AG09309 (cell line): ENCODE results near the gene TSHZ1.
"Not testable (repeated sequence)": the region's sequence is repeated elsewhere in the genome, so short reads cannot be mapped to it uniquely, and the experiment has no call there.

ENCODE experiments used
- DNase-seq: peaks from one replicate; pipeline ENCODE4 v3.0.0-alpha.2; 2010; ENCODE audit warnings: low read depth
- H3K4me3 ChIP-seq: 2 replicates; pipeline ENCODE4 v1.5.1; 2011; ENCODE audit warnings: mild to moderate bottlenecking, low read depth, low read length, moderate library complexity; ENCODE audit not compliant: control insufficient read depth
- TF ChIP-seq, protein P1 (sequence below): IDR thresholded peaks from 2 replicates; pipeline ENCODE4 v1.5.1; 2011; ENCODE audit warnings: mild to moderate bottlenecking, low read depth, low read length, inconsistent platforms; ENCODE audit not compliant: insufficient read depth, control insufficient read depth; ENCODE audit errors: missing control alignments

TSHZ1 gene

DNA sequence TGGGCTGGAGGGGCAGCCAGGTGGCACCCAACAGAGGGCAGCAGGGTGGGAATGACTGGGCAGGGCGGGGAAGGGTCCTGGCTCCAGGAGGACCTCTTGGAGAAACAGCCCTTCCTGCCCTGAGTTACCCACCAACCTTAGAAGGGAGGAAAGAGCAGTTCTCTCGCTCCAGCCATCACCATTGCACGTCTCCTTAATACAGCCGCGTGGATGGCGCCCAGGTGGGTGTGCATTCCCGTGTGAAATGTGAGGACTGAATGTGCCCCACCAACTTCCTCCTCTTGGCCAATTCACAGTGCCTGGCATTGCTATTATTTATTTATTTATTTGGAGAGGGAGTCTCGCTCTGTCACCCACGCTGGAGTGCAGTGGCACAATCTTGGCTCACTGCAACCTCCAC is 109.9 kb downstream of the TSHZ1 start:
- H3K4me3 ChIP-seq = no peak overlapping the region
- no peak for DNase-seq
- TF ChIP-seq, protein P1, sequence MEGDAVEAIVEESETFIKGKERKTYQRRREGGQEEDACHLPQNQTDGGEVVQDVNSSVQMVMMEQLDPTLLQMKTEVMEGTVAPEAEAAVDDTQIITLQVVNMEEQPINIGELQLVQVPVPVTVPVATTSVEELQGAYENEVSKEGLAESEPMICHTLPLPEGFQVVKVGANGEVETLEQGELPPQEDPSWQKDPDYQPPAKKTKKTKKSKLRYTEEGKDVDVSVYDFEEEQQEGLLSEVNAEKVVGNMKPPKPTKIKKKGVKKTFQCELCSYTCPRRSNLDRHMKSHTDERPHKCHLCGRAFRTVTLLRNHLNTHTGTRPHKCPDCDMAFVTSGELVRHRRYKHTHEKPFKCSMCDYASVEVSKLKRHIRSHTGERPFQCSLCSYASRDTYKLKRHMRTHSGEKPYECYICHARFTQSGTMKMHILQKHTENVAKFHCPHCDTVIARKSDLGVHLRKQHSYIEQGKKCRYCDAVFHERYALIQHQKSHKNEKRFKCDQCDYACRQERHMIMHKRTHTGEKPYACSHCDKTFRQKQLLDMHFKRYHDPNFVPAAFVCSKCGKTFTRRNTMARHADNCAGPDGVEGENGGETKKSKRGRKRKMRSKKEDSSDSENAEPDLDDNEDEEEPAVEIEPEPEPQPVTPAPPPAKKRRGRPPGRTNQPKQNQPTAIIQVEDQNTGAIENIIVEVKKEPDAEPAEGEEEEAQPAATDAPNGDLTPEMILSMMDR = no peak

DNA sequence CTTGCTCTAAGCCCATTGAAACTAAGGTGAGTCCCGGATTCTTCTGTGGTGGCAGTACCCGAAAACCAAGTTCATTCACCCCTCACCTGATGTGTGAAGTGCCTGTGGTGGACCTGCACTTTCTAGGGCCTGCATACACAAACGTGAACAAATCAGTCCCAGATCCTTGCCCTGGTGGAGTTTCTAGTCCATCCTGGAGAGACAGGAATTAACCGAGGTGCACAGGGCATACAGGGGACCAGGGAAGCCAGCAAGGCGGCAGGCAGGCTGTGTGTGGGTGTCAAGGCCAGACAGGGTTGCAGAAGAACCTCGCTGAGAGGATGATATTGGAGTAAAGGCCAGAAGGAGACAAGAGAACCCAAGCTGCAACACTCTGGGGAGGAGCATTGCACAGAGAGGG is 110.8 kb downstream of the TSHZ1 start:
- no peak overlapping the region for H3K4me3 ChIP-seq
- TF ChIP-seq, protein P1 = no peak
- DNase-seq = no peak

DNA sequence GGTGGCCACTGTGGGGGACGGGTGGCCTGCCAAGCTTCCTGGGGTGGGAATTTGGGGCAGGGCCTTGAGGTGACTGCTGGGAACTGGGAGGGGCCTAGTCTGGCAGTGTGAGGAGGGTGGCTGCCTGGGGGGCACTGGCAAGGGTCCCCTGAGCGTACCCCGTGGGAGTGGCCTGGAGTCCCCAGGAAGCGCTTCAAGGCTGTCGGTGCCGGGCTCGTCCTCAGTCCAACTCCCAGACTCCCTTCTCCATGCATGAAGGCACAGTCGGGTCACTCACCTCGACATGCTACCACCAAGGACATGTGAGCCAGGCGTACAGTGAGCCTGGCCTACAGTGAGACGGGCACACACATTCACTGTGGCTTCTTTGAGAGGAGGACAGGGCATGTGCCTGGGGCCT is 111.6 kb downstream of the TSHZ1 start:
- TF ChIP-seq, protein P1 = no peak

DNA sequence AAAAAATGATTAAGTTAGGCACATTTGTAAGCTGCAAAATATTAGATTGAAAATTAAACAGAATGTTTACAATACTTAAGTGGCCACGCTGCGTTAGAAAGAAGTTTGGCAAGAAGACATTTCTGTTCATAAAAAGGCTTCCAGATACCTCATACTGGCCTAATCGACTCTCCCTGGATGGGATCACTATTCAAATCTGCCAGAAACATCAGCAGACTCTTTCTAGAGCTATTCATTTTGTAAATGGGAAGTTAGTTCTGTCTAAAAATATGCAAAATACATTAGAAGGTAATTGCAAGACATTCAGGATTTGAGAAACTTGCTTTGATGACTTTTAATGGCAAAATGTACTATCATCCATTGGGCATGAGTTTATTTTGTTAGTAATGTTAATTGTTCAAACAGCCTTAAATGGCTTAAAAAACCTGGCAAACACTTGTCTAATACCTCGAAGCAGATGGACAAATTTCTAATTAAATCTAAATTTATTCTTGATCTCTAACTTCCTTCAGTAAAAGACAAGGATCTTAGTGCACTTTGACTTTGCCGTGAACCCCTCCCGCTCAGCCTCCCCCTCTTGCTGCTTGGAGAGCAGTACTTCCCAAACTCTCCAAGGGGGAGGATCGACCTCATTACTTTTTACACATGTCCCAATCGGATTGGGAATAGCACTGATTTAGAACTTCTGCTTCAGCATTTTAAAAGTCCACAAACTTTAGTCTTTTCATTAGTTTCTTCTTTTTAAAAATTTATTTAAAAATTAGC is 113.4 kb downstream of the TSHZ1 start:
- no peak overlapping the region for H3K4me3 ChIP-seq
- DNase-seq = no peak
- TF ChIP-seq, protein P1 = no peak

More for the DNA sequence above, 111.6 kb downstream of the TSHZ1 start:
- DNase-seq = no peak
- no peak overlapping the region for H3K4me3 ChIP-seq

DNA sequence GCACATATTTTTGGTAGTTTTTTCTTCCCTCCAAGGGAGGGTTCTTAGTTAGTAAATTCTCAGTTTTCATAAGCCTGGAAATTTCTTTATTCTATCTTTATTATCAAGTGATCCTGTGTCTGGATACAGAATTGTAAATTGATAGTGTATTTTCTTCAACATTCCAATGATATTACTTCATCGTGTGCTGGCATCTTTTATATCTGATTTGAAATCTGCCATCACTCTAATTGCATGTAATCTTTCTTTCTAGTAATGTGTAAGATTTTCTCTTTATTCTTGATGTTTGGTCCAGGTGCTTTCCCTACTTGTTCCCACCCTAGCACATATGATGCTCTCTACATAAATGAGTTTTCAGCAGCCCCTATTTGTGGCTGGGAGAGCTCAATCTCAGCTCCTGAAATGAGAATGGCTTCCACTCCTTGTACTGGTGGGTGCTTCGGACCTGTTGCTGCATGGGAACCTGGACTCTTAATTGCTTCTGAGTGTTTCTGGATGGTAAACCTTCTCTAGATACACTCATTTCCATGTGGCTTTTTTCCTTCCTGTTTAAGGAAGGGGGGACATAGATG is 114.2 kb downstream of the TSHZ1 start:
- TF ChIP-seq, protein P1 = no peak
- H3K4me3 ChIP-seq = no peak overlapping the region
- DNase-seq = no peak

DNA sequence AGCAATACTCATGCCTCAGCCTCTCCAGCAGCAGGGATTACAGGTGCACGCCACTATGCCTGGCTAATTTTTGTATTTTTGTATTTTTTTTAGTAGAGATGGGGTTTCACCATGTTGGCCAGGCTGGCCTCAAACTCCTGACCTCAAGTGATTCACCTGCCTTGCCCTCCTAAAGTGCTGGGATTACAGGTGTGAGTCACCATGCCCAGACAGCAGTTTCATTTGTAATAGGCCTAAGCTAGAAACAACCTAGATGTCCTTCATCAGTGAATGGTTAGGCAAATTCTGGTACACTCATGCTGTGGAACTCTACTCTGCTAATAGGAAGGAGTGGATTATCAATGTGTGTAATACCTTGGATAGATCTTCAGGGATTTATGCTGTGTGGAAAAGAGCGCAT is 119.2 kb downstream of the TSHZ1 start:
- H3K4me3 ChIP-seq, DNase-seq: not testable (repeated sequence)

DNA sequence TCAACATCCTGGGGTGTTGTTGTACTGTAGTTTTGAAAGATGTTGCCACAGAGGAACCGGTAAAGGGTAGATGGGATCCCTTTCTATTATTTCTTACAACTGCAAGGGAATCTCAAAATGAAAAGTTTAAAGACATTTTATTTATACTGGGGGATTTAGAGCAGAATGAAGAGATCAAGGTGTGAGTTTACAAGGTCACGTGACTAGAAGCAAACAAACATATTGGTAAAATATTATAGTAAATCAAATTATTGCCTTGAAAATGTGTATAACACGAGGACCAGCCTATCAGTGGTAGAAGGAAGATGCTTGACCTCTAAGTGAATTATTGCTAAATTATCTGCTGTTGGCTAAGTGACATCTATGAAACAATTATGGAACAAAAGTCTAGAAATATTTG is 119.7 kb downstream of the TSHZ1 start:
- TF ChIP-seq, protein P1 = no peak
- no peak for DNase-seq

More for the DNA sequence above, 119.7 kb downstream of the TSHZ1 start:
- H3K4me3 ChIP-seq = no peak overlapping the region
